NOMO-1 (cell line): ENCODE measurements around the gene TRAPPC11.
A peak's percentile ranks its signal among the peaks of the same experiment; 100 is the strongest.

Experiments
- DNase-seq, 2 experiments: peaks; one replicate each; lab custom pipeline; 2025; ENCODE audit not compliant: unreplicated experiment in 2 of 2; lab: John Stamatoyannopoulos, UW

The TRAPPC11 gene

DNA sequence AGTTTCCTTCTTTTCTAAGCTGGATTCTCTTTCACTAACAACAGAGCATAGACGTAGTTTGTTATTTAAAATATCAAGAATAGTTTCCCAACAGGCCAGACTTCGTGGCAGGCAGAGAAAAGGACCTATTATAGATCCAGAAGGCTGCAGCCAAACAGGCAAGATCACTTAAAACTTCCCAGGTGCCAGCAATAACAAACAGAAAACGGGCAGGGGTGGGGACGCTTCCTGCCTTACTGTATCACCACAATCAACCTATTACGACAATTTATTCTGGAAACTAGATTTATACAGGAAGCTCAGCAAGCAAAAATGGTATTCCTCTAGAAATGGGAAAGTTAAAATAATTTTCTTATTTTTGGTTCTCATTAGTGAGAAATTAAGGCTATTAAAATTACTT is 22.2 kb upstream of the TRAPPC11 start:
- DNase-seq, result no peak

DNA sequence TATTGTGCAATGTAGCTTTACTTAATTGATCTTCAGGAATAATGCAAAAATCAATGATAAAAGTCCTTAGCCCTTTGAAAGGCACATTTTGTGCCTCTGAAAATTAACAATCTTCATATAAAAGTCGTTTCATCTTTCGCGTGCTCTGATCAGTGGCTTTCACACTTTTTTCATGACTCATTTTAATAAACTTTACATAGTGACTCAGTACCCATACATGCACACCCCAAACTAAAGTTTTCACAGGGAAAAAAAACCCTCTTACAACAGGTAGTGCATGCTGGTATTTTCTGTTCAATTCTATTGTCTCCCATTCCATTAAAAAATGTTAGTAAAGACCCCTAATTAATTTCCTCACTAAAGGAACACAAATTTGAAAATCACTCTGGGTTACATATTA is 21.6 kb upstream of the TRAPPC11 start:
- no peak for DNase-seq

GRCh38 chr4:183638436-183638835 is 20.7 kb upstream of the TRAPPC11 start:
- no peak for DNase-seq

GRCh38 chr4:183639291-183639690 is 19.8 kb upstream of the TRAPPC11 start:
- DNase-seq, result no peak

GRCh38 chr4:183645326-183645725 is 13.8 kb upstream of the TRAPPC11 start:
- DNase-seq, result no peak

- peak in 1 of 2 experiments; percentile 36 for DNase-seq
Measured at GRCh38 chr4:183657564-183657963, 1.5 kb upstream of the TRAPPC11 start.

- no peak for DNase-seq
Measured at GRCh38 chr4:183658362-183659028, 598 bp upstream of the TRAPPC11 start.

- no peak for DNase-seq
Measured at GRCh38 chr4:183659872-183660242, 764 bp downstream of the TRAPPC11 start.

DNA sequence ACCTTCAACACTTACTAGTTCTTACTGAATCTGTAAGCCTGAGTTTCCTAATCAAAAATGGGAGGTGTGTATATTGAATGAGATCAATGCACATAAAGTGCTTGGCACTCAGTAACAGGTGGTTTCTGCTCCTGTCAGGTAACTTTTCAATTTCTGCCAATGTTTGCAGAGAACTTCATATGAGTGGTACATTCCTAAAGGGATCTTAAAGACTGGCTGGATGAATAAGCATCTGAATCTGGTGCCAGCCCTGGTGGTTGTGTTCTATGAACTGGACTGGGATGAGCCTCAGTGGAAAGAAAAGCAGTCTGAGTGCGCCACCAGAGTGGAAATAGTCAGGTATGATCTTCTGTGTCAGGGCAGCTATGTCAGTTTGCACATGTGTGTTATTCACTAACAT is 7.0 kb downstream of the TRAPPC11 start:
- DNase-seq, result no peak

- no peak for DNase-seq
Measured at GRCh38 chr4:183670251-183670650, 11.2 kb downstream of the TRAPPC11 start.

DNA sequence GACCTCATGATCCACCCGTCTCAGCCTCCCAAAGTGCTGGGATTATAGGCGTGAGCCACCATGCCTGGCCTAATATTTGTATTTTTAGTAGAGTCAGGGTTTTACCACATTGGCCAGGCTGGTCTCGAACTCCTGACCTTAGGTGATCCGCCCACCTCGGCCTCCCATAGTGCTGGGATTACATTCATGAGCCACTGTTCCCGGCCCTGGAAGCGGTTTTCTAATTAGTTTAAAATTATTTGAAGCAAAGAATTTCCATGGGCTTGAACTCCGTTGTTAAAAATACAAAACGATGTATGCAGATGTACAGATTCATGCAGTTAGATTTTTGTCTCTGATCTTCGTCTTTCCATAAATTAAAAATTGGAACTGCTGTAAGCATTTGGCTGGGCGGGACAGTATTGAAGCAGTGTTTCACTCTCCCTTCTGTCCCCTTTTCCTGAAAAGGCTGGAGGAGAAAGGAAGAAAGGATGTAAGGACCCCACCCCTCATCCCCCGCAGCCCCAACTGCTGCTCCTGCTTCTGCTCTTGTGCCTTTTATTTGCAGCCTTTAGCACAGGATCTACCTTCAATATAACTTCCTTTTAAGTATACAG is 12.0 kb downstream of the TRAPPC11 start:
- DNase-seq, result no peak

DNA sequence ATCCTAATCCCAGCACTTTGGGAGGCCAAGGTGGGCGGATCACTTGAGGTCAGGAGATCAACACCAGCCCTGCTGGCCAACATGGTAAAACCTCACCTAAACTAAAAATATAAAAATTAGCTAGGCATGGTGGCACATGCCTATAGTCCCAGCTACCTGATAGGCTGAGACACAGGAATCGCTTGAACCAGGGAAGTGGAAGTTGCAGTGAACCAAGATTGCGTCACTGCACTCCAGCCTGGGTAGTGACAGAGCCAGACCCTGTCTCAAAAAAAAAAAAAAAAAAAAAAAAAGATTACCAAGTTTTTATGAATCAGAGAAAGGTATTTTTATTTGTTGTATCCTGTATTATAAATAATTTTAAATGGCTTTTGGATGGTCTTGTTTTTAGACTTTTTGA is 15.1 kb downstream of the TRAPPC11 start:
- peak; percentile 12 to 24 for DNase-seq

GRCh38 chr4:183675625-183676024 is 16.5 kb downstream of the TRAPPC11 start:
- no peak for DNase-seq

GRCh38 chr4:183681119-183681518 is 22.0 kb downstream of the TRAPPC11 start:
- DNase-seq, result no peak

GRCh38 chr4:183686461-183686860 is 27.4 kb downstream of the TRAPPC11 start:
- DNase-seq, result no peak

DNA sequence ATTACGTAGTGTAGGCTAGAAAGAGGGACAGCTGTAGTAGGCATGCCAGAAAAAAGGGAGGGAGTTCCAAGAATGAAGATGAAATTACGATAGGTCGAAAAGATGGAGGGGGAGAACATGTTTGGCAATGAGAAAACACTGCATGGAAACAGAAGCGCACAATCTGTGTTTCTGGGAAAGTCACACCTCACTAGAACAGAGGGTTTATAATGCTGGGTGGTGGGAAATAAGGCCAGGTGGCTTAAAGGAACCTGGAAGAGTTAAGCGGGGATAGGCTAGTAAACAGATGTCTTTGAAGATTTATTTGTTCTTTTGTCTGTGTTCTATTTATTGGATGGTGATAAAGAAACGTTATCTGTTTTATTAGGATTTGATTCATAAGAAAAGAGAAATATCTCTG is 29.1 kb downstream of the TRAPPC11 start:
- no peak for DNase-seq

- DNase-seq, result no peak
Measured at GRCh38 chr4:183691006-183691405, 31.9 kb downstream of the TRAPPC11 start.

DNA sequence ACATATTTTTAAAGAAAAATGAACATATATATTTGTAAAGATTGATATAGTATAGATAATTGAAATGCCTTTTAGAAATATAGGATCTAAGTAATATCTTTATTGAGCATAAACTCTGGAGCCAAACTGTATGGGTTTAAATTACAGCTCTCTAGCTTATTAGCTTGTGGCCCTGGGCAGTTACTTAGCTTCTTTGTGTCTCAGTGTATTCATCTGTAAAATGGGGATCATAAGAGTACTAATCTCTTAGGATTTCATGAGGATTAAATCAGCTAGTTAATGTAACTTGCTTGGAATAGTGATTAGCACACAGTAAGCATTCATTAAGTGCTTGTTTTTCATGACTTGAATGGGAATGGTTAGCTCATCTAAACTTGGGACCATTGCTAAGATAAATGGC is 32.8 kb downstream of the TRAPPC11 start:
- DNase-seq, result no peak

- no peak for DNase-seq
Measured at GRCh38 chr4:183698909-183699308, 39.8 kb downstream of the TRAPPC11 start.

DNA sequence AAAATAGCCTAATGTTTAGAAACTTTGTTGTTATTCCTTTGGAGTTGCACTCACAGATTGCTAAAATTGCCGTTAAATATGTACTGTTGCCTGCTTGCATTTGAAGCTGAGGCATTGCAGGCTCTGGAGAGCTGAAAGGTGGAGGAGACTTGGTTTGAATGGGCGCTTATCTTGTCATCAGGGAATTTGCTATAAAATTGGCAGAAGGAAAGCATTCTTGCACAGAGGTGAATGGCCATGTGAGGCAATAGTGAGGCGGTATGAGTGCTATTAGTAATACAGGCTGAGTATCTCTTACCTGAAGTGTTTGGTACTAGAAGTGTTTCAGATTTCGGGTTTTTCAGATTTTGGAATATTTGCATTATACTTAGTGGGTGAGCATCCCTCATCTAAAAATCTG is 41.3 kb downstream of the TRAPPC11 start:
- DNase-seq, result no peak

DNA sequence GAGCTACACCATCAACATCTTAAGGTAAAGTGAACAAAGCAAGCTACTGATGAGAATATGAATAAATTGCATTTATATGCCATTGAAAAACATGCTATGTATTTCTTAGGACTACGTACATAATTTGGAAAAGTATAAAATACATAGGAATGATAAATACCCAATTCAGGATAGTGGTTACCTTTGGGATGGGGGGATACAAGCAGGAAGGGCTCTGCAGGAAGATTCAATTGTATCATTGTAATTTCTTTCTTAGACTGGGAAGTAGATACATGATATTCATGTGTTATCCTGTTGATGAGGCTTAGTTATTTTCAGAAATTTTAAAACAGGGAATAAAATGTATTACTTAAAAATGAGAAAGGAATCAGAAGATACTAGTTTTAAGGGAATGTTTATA is 43.4 kb downstream of the TRAPPC11 start:
- DNase-seq, result no peak

DNA sequence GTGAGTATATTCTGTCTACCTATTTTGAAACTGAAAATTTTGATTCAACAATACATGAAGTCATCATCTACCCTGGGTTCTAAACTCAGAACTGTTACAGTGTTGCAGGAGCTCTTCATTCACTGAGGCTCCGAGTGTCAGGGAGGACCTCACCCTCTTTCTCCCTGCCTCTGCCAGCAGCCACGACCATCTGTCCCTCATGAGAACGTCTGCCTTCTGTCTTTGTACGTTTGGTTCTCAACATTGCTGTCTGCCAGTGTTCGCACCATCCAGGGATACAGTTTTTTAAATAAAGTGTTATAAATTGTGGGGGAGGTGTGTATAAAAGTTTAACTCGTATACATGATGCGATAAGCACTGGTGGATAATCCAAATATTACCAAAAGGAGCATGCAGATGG is 55.5 kb downstream of the TRAPPC11 start:
- no peak for DNase-seq

- DNase-seq, result no peak
Measured at GRCh38 chr4:183716302-183716701, 57.2 kb downstream of the TRAPPC11 start.
